Breast epithelium (tissue), 4 donors: ENCODE results near the gene COPS2. TPM values are rescaled to one million over a fixed set of nuclear protein-coding genes. Genes with fewer than 3 reads are reported as not detected.

ENCODE experiments used
- DNase-seq, 2 donors: peaks; one replicate each; pipeline ENCODE4 v3.0.0-alpha.2; 2019; ENCODE audit warnings: low spot score in 2 of 2
- H3K27ac ChIP-seq, 2 donors: fragments of 200-600 bp; sonication (generic) in 1 of 2; one replicate each; pipeline ENCODE4 v1.5.1; 2016 to 2019; ENCODE audit warnings: mild to moderate bottlenecking in 1 of 2
- H3K27me3 ChIP-seq, 2 donors: fragments of 200-600 bp; sonication (generic) in 1 of 2; one replicate each; pipeline versions ENCODE4 v1.5.1 to v1.6.0; 2017 to 2019; ENCODE audit warnings: control low read depth in 1 of 2, mild to moderate bottlenecking in 1 of 2
- H3K36me3 ChIP-seq: fragments of 200-600 bp; one replicate; pipeline ENCODE4 v1.5.1; 2019
- H3K4me1 ChIP-seq, 2 donors: fragments of 200-600 bp; sonication (generic); one replicate each; pipeline ENCODE4 v1.5.1; 2016 to 2019; ENCODE audit warnings: control low read depth in 1 of 2
- H3K4me3 ChIP-seq, 3 donors: fragments of 200-600 bp; sonication (generic); 1 replicate in 2 of 3; 2 replicates in 1 of 3; pipeline ENCODE4 v1.5.1; 2016 to 2019; ENCODE audit warnings: mild to moderate bottlenecking in 3 of 3, moderate library complexity in 2 of 3
- H3K9me3 ChIP-seq, 2 donors: fragments of 200-600 bp; sonication (generic) in 1 of 2; one replicate each; pipeline ENCODE4 v1.5.1; 2016 to 2019; ENCODE audit warnings: control low read depth in 1 of 2
- POLR2A ChIP-seq: fragments of 450-650 bp; IDR thresholded peaks from one replicate; pipeline ENCODE4 v1.6.1; 2016; ENCODE audit warnings: antibody characterized with exemption, mild to moderate bottlenecking, moderate library complexity
- POLR2AphosphoS5 ChIP-seq, 3 donors: sonication (generic); formaldehyde crosslinking; IDR thresholded peaks; one replicate each; pipeline ENCODE4 v1.6.1; 2017; ENCODE audit warnings: antibody characterized with exemption in 3 of 3
- intact Hi-C: fragments of 100-400 bp; cut with DNase I; formaldehyde crosslinking; loops from one replicate; pipeline ENCODE4 v1.15.1; 2023; ENCODE audit warnings: low total_unique reads
- total RNA-seq, 3 donors: library from RNA; depleted of rRNA; stranded (reverse); fragments of >200 nt; gene quantifications; one replicate each; pipeline ENCODE4 v1.1.0, GENCODE V29; 2016
- TF ChIP-seq, protein P1 (sequence below), 3 donors: fragments of 450-650 bp; IDR thresholded peaks; one replicate each; pipeline ENCODE4 v1.5.1; 2016 to 2017; ENCODE audit warnings: antibody characterized with exemption in 3 of 3, mild to moderate bottlenecking in 3 of 3, moderate library complexity in 3 of 3

Gene COPS2
- total RNA-seq, 3 donors from 2014 or later: 59.3 to 96.8 (median 75.5) TPM

DNA sequence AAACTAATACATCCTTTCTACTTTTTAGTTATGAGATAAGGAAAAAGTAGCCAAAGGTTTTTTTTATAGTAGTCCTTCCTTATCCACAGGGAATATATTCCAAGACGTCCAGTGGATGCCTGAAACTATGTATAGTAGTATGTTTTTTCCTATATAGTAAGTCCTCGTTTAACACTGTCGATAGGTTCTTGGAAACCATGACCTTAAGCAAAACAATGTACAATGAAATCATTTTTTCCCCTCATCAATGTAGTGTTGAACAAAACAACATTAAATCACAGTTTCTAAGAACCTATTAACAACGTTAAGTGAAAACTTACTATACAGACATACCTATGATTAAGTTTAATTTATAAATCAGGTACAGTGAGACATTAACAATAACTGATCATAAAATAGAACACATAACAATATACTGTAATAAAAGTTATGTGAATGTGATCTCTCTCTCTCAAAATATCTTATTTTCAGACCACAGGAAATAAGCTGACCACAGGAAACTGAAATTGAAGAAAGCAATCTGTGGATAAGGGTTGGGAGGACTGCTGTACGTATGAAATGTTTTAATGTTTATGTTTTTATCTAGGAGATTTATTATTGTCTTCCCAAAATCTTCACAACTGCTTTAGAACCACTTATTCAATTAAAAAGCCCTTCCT lies 20.6 kb downstream of the COPS2 start:
- Histone ChIP-seq H3K4me1 (no peaks in the 10 kb centered on the region), H3K9me3 (no peaks in the 10 kb centered on the region), H3K36me3 (no peaks in the 10 kb centered on the region), H3K4me3 (no peak overlapping the region), H3K27me3 (no peaks in the 10 kb centered on the region), H3K27ac (no peak overlapping the region)
- DNase-seq: no peak
- TF ChIP-seq POLR2A (no peak), POLR2AphosphoS5 (IDR thresholded peaks at IDR 0.05) (no peak)
- TF ChIP-seq, protein P1, sequence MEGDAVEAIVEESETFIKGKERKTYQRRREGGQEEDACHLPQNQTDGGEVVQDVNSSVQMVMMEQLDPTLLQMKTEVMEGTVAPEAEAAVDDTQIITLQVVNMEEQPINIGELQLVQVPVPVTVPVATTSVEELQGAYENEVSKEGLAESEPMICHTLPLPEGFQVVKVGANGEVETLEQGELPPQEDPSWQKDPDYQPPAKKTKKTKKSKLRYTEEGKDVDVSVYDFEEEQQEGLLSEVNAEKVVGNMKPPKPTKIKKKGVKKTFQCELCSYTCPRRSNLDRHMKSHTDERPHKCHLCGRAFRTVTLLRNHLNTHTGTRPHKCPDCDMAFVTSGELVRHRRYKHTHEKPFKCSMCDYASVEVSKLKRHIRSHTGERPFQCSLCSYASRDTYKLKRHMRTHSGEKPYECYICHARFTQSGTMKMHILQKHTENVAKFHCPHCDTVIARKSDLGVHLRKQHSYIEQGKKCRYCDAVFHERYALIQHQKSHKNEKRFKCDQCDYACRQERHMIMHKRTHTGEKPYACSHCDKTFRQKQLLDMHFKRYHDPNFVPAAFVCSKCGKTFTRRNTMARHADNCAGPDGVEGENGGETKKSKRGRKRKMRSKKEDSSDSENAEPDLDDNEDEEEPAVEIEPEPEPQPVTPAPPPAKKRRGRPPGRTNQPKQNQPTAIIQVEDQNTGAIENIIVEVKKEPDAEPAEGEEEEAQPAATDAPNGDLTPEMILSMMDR (IDR thresholded peaks at IDR 0.05): no peak
- intact Hi-C loops: no loop called here

DNA sequence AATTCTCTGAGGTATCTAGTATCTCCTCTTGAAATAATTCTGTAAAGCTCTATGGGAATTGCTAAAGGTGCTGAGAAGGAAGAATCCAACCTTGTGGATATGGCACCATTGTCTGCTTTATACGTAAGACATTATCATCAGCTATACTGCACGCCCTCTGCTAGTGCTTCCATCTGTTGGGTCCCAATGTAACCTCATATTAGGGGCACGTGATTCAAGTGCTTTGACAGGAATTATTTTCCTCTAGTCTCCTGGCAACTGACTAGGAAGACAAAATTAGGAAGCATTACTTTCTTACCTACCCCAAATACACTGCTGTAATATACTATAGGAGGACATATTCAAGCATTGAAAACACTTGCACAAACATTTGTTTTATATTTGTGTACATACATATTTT lies 24.0 kb downstream of the COPS2 start:
- DNase-seq: no peak
- Histone ChIP-seq H3K36me3 (peaks cover 4% of the 10 kb centered on the region), H3K9me3 (no peaks in the 10 kb centered on the region), H3K27me3 (no peaks in the 10 kb centered on the region), H3K27ac (no peak overlapping the region), H3K4me3 (no peak overlapping the region), H3K4me1 (no peaks in the 10 kb centered on the region)
- TF ChIP-seq, protein P1 (IDR thresholded peaks at IDR 0.05): no peak
- TF ChIP-seq POLR2AphosphoS5 (IDR thresholded peaks at IDR 0.05): no peak
- no peak for TF ChIP-seq POLR2A
- intact Hi-C loops: no loop called here

DNA sequence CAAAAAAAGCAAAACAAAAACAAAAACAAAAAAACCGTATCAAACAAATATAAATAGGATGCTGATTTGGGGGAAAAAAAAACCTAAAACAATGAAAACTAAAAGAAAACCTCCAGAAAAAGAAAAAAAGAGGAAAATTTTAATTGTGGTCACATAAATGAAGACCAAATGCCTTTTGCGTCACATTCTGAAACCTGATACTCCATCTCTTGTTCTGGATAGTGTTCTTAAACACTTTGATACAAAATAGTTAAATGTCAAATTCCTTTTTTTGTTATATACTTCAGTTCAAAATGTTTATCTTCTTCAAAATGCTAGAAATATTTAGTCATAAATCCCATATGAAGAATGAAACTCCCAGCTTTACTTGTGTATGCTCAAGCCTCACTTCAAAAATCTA lies 31.0 kb downstream of the COPS2 start:
- Histone ChIP-seq H3K4me3 (no peak overlapping the region), H3K27me3 (no peaks in the 10 kb centered on the region), H3K27ac (no peak overlapping the region), H3K9me3 (no peaks in the 10 kb centered on the region), H3K36me3 (peaks cover 11% of the 10 kb centered on the region), H3K4me1 (no peaks in the 10 kb centered on the region)
- no peak for DNase-seq
- intact Hi-C loops: no loop called here
- TF ChIP-seq, protein P1 (IDR thresholded peaks at IDR 0.05): no peak
- TF ChIP-seq POLR2A: no peak
- no peak for TF ChIP-seq POLR2AphosphoS5 (IDR thresholded peaks at IDR 0.05)

DNA sequence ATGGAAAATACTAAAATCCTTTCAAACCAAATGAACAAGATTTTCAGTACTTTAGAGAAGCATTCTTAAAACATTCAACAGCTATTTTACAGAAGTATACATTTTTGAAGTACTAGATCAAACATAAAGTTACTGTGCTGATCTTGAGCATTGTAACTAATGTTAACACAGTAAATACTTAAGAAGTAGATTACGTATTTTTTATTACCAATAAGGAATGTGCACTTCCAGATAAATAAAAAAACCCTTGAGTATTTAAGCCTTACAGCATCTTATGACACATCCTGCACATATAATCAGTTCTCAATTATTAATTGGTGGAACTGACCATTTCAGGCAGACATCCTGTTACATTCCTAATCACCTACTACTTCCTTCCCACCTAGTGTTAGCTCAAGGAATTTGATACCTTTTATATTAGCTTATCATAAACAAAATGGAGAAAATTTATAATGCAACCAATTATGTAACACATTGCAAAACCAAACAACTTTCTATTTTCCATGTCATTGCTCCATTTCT lies 32.8 kb downstream of the COPS2 start:
- DNase-seq: no peak
- intact Hi-C loops: no loop called here
- TF ChIP-seq POLR2A (no peak), POLR2AphosphoS5 (IDR thresholded peaks at IDR 0.05) (no peak)
- TF ChIP-seq, protein P1 (IDR thresholded peaks at IDR 0.05): no peak
- Histone ChIP-seq H3K4me3 (no peak overlapping the region), H3K36me3 (peaks cover 7% of the 10 kb centered on the region), H3K4me1 (no peaks in the 10 kb centered on the region), H3K27me3 (no peaks in the 10 kb centered on the region), H3K27ac (no peak overlapping the region), H3K9me3 (no peaks in the 10 kb centered on the region)

- Histone ChIP-seq H3K4me3 (no peak overlapping the region), H3K27me3 (no peaks in the 10 kb centered on the region), H3K9me3 (no peaks in the 10 kb centered on the region), H3K36me3 (peaks cover 7% of the 10 kb centered on the region), H3K27ac (no peak overlapping the region), H3K4me1 (no peaks in the 10 kb centered on the region)
- DNase-seq: no peak
- intact Hi-C loops: no loop called here
- TF ChIP-seq POLR2AphosphoS5 (IDR thresholded peaks at IDR 0.05) (no peak), POLR2A (no peak)
Measured at GRCh38 chr15:49121901-49122300, 33.5 kb downstream of the COPS2 start.
